Measurements from ENCODE around the gene RAP2A.

DNA sequence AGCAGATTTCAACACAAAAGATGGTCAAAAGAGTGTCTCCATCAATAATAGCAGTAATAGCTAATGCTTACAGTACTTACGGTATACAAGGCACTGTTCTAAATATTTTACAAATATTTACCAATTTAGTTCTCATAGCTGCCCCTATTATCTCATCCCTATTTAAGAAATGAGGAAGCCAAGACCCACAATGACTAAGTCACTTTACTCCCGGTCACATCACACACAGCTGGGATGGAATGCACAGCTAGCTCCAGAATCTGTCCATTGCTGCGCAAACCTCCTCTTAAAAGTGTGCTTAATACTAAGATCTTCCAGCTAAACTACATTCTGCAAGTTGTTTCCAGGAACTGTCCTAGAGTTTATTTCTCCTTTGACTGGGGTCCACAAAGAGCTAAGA lies 63.4 kb downstream of the RAP2A start:
- TF ChIP-seq, protein P1, sequence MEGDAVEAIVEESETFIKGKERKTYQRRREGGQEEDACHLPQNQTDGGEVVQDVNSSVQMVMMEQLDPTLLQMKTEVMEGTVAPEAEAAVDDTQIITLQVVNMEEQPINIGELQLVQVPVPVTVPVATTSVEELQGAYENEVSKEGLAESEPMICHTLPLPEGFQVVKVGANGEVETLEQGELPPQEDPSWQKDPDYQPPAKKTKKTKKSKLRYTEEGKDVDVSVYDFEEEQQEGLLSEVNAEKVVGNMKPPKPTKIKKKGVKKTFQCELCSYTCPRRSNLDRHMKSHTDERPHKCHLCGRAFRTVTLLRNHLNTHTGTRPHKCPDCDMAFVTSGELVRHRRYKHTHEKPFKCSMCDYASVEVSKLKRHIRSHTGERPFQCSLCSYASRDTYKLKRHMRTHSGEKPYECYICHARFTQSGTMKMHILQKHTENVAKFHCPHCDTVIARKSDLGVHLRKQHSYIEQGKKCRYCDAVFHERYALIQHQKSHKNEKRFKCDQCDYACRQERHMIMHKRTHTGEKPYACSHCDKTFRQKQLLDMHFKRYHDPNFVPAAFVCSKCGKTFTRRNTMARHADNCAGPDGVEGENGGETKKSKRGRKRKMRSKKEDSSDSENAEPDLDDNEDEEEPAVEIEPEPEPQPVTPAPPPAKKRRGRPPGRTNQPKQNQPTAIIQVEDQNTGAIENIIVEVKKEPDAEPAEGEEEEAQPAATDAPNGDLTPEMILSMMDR (conservative IDR thresholded peaks at IDR 0.05; ENCODE audit: low read length): no peak
- no peak for TF ChIP-seq EZH2phosphoT487 (IDR thresholded peaks at IDR 0.05; ENCODE audit: borderline replicate concordance, low read depth, low read length)

Data from OCI-LY7 (cell line).